Brain pericyte (primary cell): ENCODE results near the gene VPREB3.

Experiments used
- DNase-seq: peaks from one replicate; pipeline ENCODE4 v3.0.0-alpha.2; 2012; ENCODE audit warnings: low read depth, low spot score

The VPREB3 gene

DNA sequence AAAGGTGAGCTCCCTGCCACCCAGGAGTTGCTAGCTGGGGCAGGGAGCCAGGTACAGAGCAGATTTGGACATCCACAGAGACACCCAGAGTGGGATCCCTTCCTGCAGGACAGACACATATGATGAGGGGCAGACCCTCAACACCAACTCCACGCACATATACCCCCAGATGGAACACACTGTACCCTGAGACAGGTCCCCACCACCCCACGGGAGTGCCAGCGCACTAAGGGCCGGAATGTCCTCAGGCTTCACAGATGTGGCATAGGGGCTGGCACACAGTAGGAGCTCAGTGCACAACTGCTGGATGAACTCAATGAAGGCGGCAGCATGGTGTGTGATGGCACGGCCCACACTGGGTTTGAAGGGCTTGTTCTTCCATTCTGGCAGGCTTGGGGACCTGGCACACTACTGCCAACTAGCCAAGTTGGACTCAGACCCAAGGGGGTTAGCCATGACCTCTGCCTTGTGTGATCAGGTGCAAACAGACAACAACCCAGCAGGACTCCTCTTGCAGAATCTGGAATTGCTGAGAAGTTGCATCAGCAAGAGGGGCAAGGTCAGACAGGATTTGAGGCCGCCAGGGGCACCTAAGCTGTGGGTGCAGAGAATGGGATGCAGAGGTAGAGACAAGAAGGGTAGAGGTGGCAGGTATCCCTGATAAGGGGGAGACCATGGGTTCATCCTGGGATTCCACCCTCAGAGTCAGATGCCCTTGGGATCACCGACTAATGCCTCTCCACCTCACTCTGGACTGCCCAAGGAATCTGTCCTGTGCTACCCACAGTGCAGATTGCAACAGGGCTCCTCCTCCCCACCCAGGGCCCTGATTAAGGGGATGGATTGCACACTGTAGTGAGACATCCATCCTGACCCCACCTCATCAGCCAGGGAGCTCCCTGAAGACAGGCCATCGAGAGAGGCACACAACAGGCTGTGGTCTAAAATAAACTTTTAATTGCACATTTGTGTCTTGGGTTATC lies 11.0 kb upstream of the VPREB3 start:
- no peak for DNase-seq

GRCh38 chr22:23763954-23764353 lies 9.7 kb upstream of the VPREB3 start:
- DNase-seq = no peak

DNA sequence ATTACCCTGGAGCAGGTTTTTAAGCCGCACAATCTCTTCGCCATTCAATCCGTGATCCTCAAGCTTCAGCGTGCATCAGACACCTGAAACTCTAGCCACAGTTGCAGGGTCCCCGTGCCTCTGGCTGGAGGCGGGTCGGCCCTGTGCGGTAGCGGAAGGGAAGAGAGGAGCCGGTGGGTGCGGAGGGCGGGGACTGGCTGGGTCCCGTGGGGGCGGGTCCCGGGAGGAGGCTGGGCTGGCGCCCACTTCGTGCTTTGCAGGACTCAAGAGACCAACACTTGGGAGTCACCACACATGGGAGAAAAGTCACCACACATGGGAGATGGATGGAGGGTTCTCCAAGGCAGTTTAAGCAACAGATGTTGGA lies 9.3 kb upstream of the VPREB3 start:
- no peak for DNase-seq

- no peak for DNase-seq
These were observed 8.8 kb upstream of the VPREB3 start, which contains the start of gene C22orf15 for GRCh38 chr22:23762842-23763578. Gene C22orf15, plus strand, starts transcription at chr22:23762990. Its CDS starts 317 bp downstream, at chr22:23763307.

DNA sequence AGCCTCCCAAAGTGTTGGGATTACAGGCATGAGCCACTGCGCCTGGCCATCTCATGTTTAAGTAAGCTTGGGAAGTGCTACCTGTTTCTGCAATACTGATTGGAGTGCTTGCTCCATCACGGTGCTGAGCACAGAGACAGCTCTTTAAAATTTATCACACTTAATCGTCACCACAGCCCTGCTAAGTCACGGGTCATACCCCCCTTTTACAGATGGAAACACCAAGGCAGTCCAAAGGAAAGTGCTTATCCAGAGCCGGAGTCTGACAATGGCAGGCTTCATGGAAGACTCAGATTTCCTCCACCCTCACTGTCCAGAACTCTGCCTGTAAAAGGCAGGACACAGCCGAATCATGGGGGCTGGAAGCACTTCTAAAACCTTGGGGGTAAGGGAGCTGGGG lies 5.8 kb upstream of the VPREB3 start:
- DNase-seq = no peak

DNA sequence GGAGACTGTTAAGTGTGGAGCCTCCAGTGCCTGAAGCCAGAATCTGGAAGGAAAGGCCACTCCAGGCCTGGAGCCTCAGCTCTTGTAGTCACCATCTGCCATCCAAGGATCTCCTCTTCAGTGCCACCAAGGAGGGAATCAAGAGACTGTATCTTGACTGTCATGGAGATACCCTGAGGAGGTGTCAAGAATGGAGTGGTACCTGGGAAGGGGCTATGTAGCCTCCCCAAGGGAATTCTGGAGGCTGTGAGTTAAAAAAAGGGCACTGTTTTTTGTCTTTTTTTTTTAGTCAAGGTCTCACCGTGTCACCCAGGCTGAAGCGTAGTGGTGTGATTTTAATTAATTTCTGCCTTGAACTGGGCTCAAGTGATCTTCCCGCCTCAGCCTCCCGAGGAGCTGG lies 5.3 kb upstream of the VPREB3 start:
- no peak for DNase-seq

- no peak for DNase-seq
These were observed 2.7 kb upstream of the VPREB3 start for GRCh38 chr22:23756891-23757290.

DNA sequence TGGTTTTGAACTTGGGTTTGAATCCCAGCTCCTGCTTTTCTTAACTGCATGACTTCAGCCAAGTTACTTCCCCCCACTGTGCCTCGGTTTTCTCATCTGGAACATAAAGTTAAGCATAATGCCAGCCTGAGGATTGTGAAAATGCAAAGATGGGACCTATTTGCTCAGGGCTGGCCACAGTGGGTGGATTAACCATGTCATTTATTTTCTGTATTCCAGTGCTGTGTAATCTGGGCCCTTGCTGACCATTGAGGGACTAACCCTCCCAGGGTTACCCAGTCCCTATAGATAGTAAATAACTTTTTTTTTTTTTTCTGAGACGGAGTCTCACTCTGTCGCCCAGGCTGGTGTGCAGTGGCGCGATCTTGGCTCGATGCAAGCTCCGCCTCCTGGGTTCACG lies 1.5 kb upstream of the VPREB3 start:
- no peak for DNase-seq

DNA sequence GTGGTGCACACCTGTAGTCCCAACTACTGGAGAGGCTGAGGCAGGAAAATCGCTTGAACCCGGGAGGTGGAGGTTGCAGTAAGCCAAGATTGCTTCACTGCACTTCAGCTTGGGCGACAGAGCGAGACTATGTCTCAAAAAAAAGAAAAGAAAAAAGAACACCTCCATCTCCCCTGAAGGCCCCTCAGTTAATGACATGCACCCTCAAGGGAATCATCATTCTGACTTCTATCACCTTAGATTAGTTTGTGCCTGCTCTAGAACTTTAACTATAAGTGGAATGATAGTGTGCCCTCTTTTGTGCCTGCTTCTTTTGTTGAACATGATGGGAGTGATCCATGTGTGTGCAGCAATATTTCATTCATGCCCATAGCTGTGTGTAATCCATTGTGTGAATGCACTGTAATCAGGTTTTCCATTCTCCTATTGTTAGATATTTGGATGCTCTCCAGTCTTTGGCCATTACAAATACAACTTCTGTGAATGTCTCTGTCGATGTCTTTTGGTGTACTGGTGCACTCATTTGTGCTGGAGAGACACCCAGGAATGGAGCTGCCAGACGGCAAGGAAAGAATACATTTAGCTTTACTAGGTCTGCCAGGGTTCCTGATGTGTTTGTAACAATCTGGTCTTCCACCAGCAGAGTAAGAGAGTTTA lies 883 bp upstream of the VPREB3 start:
- no peak for DNase-seq

DNA sequence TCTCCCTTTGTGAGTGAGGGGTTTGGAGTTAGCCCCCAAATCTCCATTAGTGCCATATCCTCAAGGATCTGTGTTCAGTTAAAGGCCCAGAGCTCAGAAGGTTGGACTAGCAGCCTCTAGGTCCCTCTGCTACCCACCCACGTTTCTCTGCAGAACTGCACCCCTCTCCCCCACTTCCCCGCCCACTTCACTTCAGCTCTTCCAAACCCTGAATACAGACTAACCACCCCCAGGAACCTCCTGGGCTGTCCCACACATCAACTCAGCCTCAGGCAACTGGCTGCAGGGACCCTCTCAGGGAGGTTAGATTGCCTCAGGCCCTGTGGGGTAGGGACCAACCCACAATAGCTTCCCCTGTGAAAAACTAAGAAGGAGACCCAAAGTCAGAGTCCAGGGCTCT lies 840 bp downstream of the VPREB3 start:
- no peak for DNase-seq

GRCh38 chr22:23752750-23753149 lies 1.5 kb downstream of the VPREB3 start:
- DNase-seq = no peak

- no peak for DNase-seq
These were observed 2.0 kb downstream of the VPREB3 start for GRCh38 chr22:23752090-23752691.

DNA sequence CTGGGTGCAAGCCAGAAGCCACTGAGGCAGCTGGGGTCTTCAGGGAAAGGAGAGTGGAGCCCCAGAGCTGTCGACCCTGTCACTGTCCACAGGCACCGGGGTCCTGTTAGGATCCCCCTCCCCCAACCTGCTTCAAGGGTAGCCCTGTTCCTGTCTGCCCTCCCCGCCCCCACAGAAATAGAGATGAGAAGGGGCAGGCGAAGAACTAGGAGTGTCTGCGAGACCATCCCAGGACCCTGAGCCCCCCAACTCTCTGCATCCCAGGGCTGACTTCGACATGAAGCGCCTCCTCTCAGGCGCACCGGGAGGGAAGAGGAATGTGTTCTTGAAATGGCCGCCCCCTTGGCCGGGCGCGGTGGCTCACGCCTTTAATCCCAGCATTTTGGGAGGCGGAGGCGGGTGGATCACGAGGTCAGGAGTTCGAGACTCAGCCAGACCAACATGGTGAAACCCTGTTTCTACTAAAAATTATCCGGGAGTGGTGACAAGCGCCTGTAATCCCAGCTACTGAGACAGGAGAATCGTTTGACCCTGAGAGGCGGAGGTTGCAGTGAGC lies 2.7 kb downstream of the VPREB3 start:
- DNase-seq = no peak

DNA sequence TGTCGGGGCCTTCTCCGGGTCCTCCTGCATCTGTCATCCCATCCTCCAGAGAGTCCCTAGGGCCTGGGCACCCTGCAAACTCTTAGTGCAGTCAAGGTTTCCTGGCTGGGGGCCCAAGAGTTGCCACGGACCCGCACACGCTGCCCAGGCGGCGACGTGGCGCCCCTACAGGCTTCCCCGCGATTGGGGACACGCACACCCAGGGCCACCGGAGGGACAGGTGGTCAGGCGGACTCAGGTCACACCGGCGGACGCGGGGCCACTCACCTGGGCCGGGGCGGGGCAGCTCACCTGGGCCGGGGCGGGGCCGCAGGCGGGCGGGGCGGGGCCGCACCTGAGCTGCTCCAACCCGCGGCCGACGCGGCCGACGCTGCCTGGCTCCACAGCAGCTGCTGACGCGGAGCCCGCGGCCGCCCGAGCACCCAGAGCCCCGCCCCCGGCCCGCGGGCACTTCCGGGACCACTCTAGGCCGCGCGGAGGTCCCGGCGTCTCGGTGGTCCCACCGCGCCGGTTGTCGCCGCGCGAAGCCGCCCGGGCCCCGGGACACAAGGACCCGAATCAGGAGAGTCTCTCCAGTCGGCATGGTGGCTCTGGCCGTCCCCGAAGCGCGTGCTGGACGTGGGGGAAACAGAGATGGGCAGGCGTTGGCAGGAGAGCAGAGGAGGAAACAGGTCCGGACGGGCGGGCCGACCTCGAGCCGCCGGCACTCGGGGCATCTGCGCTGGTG lies 3.3 kb downstream of the VPREB3 start, which contains the start of gene ZNF70:
Gene ZNF70, minus strand, starts transcription at position 399 of the 727 bp plus-strand sequence. CDS start 5,972 bp downstream, outside the sequence.
- no peak for DNase-seq

DNA sequence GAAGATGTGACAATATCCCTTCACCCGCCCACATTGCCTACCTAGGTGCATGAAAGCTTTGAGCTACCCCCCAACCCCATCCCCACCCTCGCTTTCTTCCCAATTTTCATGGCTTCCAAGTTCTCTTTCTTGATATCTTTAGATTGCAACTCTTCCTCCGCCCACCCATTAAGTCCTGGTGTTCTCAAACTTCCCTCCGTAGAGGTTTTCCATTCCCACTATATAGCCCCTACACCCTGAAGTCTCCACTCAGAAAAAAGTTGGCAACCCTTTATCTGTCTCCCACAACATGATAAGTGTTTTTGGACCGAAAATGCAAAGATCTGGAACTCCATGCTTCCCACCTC lies 3.9 kb downstream of the VPREB3 start:
- no peak for DNase-seq

DNA sequence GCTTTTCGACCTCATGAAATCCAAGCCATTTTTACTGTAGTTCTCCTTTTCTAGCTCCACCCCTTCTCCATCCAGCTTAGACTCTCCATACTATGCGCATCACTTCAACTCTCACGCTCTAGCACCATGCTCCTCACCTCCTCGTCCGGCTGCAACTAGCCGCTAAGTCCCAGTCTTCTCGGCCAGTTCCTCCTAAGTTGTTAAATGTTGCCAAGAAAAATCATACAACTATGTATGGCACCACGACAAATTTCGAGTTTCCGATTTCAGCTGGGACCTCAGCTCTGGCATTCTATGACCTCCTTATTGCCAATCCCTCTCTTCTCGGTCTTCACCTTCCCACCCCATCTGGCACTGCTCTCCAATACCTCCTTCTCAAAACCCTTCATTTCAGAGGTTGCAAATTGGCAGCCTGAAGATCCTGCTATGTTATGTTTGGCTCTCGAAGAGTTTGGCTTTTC lies 4.4 kb downstream of the VPREB3 start:
- DNase-seq = no peak

- no peak for DNase-seq
These were observed 8.4 kb downstream of the VPREB3 start for GRCh38 chr22:23745791-23746190.

- DNase-seq = no peak
These were observed 9.7 kb downstream of the VPREB3 start for GRCh38 chr22:23744485-23744884.

- DNase-seq = no peak
These were observed 10.2 kb downstream of the VPREB3 start for GRCh38 chr22:23744001-23744400.

DNA sequence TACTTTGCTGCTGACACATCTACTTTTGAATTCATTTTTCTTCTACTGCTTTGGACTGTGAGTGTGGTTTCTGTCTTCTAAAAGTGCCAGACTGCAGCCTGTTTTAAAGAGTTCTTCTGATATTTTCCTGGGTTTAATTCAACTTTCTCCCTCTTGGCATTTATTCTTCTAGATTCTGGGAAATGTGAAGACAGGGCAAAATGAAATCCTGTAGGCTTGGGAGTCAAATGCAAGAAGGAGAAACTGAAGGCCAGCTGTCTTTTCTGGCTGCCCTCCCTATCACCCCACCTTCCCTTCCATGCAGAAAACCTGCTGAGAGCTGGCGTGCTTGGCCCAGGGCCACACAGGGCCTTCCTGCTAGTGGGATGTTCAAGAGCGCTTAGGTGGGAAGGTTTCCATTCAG lies 10.9 kb downstream of the VPREB3 start:
- no peak for DNase-seq
